Stomach (tissue), 9 donors: Measurements from ENCODE around the gene IL23A. TPM values are rescaled to one million over a fixed set of nuclear protein-coding genes. Genes with fewer than 3 reads are reported as not detected.
"Not testable (repeated sequence)": the region's sequence is repeated elsewhere in the genome, so short reads cannot be mapped to it uniquely, and the experiment has no call there.

ENCODE experiments used
- DNase-seq, 2 donors: peaks; one replicate each; pipeline versions ENCODE4 v3.0.0 to v3.0.0-alpha.2; 2013 to 2019
- H3K27ac ChIP-seq, 5 donors: fragments of 200-600 bp in 4 of 5; sonication (generic) in 4 of 5; one replicate each; pipeline ENCODE4 v1.5.1; 2013 to 2019; ENCODE audit warnings: mild to moderate bottlenecking in 1 of 5, moderate library complexity in 1 of 5
- H3K27me3 ChIP-seq, 3 donors: fragments of 200-600 bp; sonication (generic); one replicate each; pipeline ENCODE4 v1.5.1; 2017 to 2019; ENCODE audit warnings: mixed run types in 1 of 3
- H3K36me3 ChIP-seq, 4 donors: fragments of 200-600 bp; sonication (generic); 1 replicate in 3 of 4; 2 replicates in 1 of 4; pipeline ENCODE4 v1.5.1; 2016 to 2019
- H3K4me1 ChIP-seq, 4 donors: fragments of 200-600 bp; sonication (generic); one replicate each; pipeline ENCODE4 v1.5.1; 2016 to 2019
- H3K4me3 ChIP-seq, 4 donors: fragments of 200-600 bp; sonication (generic) in 3 of 4; one replicate each; pipeline ENCODE4 v1.5.1; 2016 to 2019; ENCODE audit warnings: mild to moderate bottlenecking in 1 of 4
- H3K9me3 ChIP-seq, 4 donors: fragments of 200-600 bp; sonication (generic); one replicate each; pipeline ENCODE4 v1.5.1; 2016 to 2019
- CTCF ChIP-seq, 7 experiments: fragments of 450-650 bp in 4 of 7; fragments of 200-600 bp in 3 of 7; sonication (generic) in 3 of 7; IDR thresholded peaks; one replicate each; pipeline ENCODE4 v1.5.1; 2016 to 2019; ENCODE audit warnings: antibody characterized with exemption in 7 of 7, control low read depth in 2 of 7, mild to moderate bottlenecking in 1 of 7
- EP300 ChIP-seq: sonication (generic); formaldehyde crosslinking; IDR thresholded peaks from one replicate; pipeline ENCODE4 v1.6.1; 2017; ENCODE audit warnings: antibody characterized with exemption
- POLR2A ChIP-seq, 4 donors: fragments of 450-650 bp; IDR thresholded peaks; one replicate each; pipeline ENCODE4 v1.6.1; 2016; ENCODE audit warnings: antibody characterized with exemption in 4 of 4, control low read depth in 2 of 4, mild to moderate bottlenecking in 1 of 4, moderate library complexity in 1 of 4
- POLR2AphosphoS5 ChIP-seq, 3 donors: sonication (generic); formaldehyde crosslinking; IDR thresholded peaks; one replicate each; pipeline ENCODE4 v1.6.1; 2016; ENCODE audit warnings: antibody characterized with exemption in 3 of 3
- WGBS, 5 donors: extraction: QIAGEN DNeasy Blood & Tissue Kit in 3 of 5; methylation state at CpG; one replicate each; pipeline versions ENCODE4 v1.1.5 to v1.1.7; 2013 to 2018; 5-methylcytosine and 5-hydroxymethylcytosine counted together
- intact Hi-C: fragments of 100-400 bp; cut with DNase I; formaldehyde crosslinking; loops from one replicate; pipeline ENCODE4 v1.15.1; 2023; ENCODE audit warnings: low total_unique reads
- polyA plus RNA-seq, 3 donors: library from polyadenylated mRNA; stranded (reverse); fragments of 200-250 nt; gene quantifications; one replicate each; pipeline ENCODE4 v1.2.3, GENCODE V29; 2013
- total RNA-seq, 5 donors: library from RNA; depleted of rRNA; stranded (reverse); fragments of >200 nt; gene quantifications; one replicate each; pipeline versions ENCODE4 v1.1.0 to v1.2.3, GENCODE V29; 2014 to 2016
- donor health status: healthy with polysubstance abuse.
- donor health status: Bipolar disorder and iron deficiency.
- donor health status: healthy.

The IL23A gene
- total and polyA plus RNA-seq, 8 donors, result 0.56 to 1.9 (median 1.1) TPM; not detected in 5

- Histone ChIP-seq H3K4me1 (peaks cover 6 to 25% (median 11%) of the 10 kb centered on the region in 4 donors), H3K4me3 (no peak overlapping the region), H3K27ac (peak overlapping the region in 1 of 5 donors; percentile 53), H3K27me3 (no peaks in the 10 kb centered on the region), H3K9me3 (no peaks in the 10 kb centered on the region), H3K36me3 (peaks cover 5 to 21% (median 18%) of the 10 kb centered on the region in 4 donors)
- intact Hi-C loops, result no loop called here
- no peak for DNase-seq
- no peak for TF ChIP-seq EP300
- WGBS, 5 donors, result 80 to 90% (median 82%) methylated on average over 7 to 8 of the region's 8 CpGs
Observed at GRCh38 chr12:56337753-56338251, 882 bp upstream of the IL23A start.

- intact Hi-C loops, result no loop called here
- no peaks in the 10 kb centered on the region for H3K27me3 ChIP-seq
- no peak overlapping the region for H3K4me3 ChIP-seq
- TF ChIP-seq CTCF (IDR thresholded peaks at IDR 0.05) (no peak), POLR2AphosphoS5 (IDR thresholded peaks at IDR 0.05) (no peak), EP300 (no peak), POLR2A (IDR thresholded peaks at IDR 0.05) (no peak)
- no peak for DNase-seq
- no peaks in the 10 kb centered on the region for H3K9me3 ChIP-seq
- peaks cover 15 to 33% (median 31%) of the 10 kb centered on the region in 4 donors for H3K36me3 ChIP-seq
- WGBS, 5 donors, result 74 to 93% (median 93%) methylated on average over 1 of the region's 1 CpG
- H3K4me1 ChIP-seq, result peaks cover 0 to 19% (median 5%) of the 10 kb centered on the region in 4 donors
- peak overlapping the region in 3 of 5 donors; percentile 33 to 53 (median 49) for H3K27ac ChIP-seq
Observed at GRCh38 chr12:56339158-56339422, 406 bp downstream of the IL23A start.

- DNase-seq, result no peak
- H3K36me3 ChIP-seq, result peaks cover 15 to 59% (median 56%) of the 10 kb centered on the region in 4 donors
- intact Hi-C loops, result no loop called here
- H3K4me3 ChIP-seq, result no peak overlapping the region
- peaks cover 0 to 11% (median 0%) of the 10 kb centered on the region in 4 donors for H3K4me1 ChIP-seq
- H3K27me3 ChIP-seq, result no peaks in the 10 kb centered on the region
- 11 to 22% (median 14%) methylated on average over 1 of the region's 1 CpG for WGBS, 5 donors
- H3K27ac ChIP-seq, result no peak overlapping the region
- no peaks in the 10 kb centered on the region for H3K9me3 ChIP-seq
- TF ChIP-seq CTCF (IDR thresholded peaks at IDR 0.05), result no peak
- TF ChIP-seq POLR2AphosphoS5 (IDR thresholded peaks at IDR 0.05), result no peak
- TF ChIP-seq POLR2A (IDR thresholded peaks at IDR 0.05), result no peak
- no peak for TF ChIP-seq EP300
Observed at GRCh38 chr12:56341616-56342015, 2.9 kb downstream of the IL23A start.

- H3K27me3 ChIP-seq, DNase-seq, H3K27ac ChIP-seq, intact Hi-C loops, H3K4me3 ChIP-seq, H3K9me3 ChIP-seq: not testable (repeated sequence)
- peaks cover 0 to 11% (median 0%) of the 10 kb centered on the region in 4 donors for H3K4me1 ChIP-seq
- WGBS, 5 donors, result 85 to 100% (median 99%) methylated on average over 2 of the region's 2 CpGs
- peaks cover 15 to 65% (median 62%) of the 10 kb centered on the region in 4 donors for H3K36me3 ChIP-seq
Observed at GRCh38 chr12:56342290-56342689, 3.6 kb downstream of the IL23A start.

GRCh38 chr12:56346675-56347074 is 8.0 kb downstream of the IL23A start:
- no peak overlapping the region for H3K4me3 ChIP-seq
- H3K36me3 ChIP-seq, result peaks cover 58 to 100% (median 99%) of the 10 kb centered on the region in 4 donors
- no peaks in the 10 kb centered on the region for H3K27me3 ChIP-seq
- no peaks in the 10 kb centered on the region for H3K9me3 ChIP-seq
- no peaks in the 10 kb centered on the region for H3K4me1 ChIP-seq
- intact Hi-C loops, result no loop called here
- H3K27ac ChIP-seq, result no peak overlapping the region
- DNase-seq, result no peak
- 76 to 88% (median 78%) methylated on average over 6 to 7 of the region's 7 CpGs for WGBS, 5 donors
- TF ChIP-seq POLR2A (IDR thresholded peaks at IDR 0.05) (no peak), CTCF (IDR thresholded peaks at IDR 0.05) (no peak), EP300 (no peak), POLR2AphosphoS5 (IDR thresholded peaks at IDR 0.05) (no peak)

GRCh38 chr12:56347255-56347654 is 8.6 kb downstream of the IL23A start:
- intact Hi-C loops, H3K4me3 ChIP-seq, H3K27ac ChIP-seq, DNase-seq, H3K4me1 ChIP-seq, H3K27me3 ChIP-seq, H3K9me3 ChIP-seq: not testable (repeated sequence)
- peaks cover 63 to 100% (median 99%) of the 10 kb centered on the region in 4 donors for H3K36me3 ChIP-seq
- WGBS, 5 donors, result 86 to 93% (median 91%) methylated on average over 9 of the region's 9 CpGs
